Measurements from ENCODE around the gene SLF1. TPM values are rescaled to one million over a fixed set of nuclear protein-coding genes. Genes with fewer than 3 reads are reported as not detected.

Gene SLF1
- total and polyA plus RNA-seq, 4 experiments from 2014 or later = 4.3 to 16.5 (median 13.2) TPM

DNA sequence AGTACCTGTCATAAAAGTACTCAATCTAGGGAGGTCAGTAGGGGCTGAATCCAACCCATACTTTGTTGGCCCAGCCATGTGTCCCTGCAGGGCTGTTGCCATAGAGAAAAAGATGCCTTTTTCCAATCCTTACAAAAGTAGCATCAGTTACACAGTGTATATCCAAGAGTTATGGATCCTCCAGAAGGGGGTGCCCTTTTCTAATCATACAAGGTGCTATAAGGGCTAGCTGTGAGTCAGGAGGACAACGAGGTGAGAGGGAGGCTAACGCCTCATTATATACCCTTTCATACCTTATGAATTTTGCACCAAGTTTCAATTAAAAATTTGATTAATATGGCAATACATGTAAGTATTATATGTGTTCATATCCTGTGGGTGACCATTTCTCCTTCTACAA lies 4.9 kb upstream of the SLF1 start:
- H3K4me3 Mint-ChIP-seq = no peak overlapping the region
- intact Hi-C loops (cut with micrococcal nuclease) = loop anchor here (10.0 kb wide), 1 partner anchor 1029 kb away; the partner anchor contains the start of genes NR2F1 and NR2F1-AS1
- ChIA-PET POLR2A (ENCODE audit: partially characterized antibody) (no interaction called here), CTCF (ENCODE audit: partially characterized antibody) (interaction anchor here (0.9 to 1.3 kb wide), 2 partner anchors 8 to 79 kb away, joined by 3 to 5 read pairs; no protein-coding TSS in a partner anchor)
- peaks cover 0 to 8% of the 10 kb centered on the region in 2 donors for H3K36me3 Mint-ChIP-seq
- Histone ChIP-seq H3K4me1 (ENCODE audit: insufficient read depth, low read length) (peaks cover 22% of the 10 kb centered on the region), H3K4me3 (ENCODE audit: low read length in 2 of 2) (no peak overlapping the region), H3K27ac (ENCODE audit: low read depth, low read length) (no peak overlapping the region), H3K27me3 (ENCODE audit: insufficient read depth, low read length) (no peaks in the 10 kb centered on the region), H3K36me3 (ENCODE audit: insufficient read depth, low read length) (no peaks in the 10 kb centered on the region), H3K9me3 (ENCODE audit: control insufficient read depth in 1 of 2, low read length in 2 of 2) (no peaks in the 10 kb centered on the region)
- DNase-seq = peak in 1 of 5 donors; percentile 9
- H3K27ac Mint-ChIP-seq = no peak overlapping the region
- no peaks in the 10 kb centered on the region for H3K9me3 Mint-ChIP-seq
- H3K4me1 Mint-ChIP-seq = peaks cover 17 to 34% (median 23%) of the 10 kb centered on the region in 4 donors
- H3K27me3 Mint-ChIP-seq = no peaks in the 10 kb centered on the region

DNA sequence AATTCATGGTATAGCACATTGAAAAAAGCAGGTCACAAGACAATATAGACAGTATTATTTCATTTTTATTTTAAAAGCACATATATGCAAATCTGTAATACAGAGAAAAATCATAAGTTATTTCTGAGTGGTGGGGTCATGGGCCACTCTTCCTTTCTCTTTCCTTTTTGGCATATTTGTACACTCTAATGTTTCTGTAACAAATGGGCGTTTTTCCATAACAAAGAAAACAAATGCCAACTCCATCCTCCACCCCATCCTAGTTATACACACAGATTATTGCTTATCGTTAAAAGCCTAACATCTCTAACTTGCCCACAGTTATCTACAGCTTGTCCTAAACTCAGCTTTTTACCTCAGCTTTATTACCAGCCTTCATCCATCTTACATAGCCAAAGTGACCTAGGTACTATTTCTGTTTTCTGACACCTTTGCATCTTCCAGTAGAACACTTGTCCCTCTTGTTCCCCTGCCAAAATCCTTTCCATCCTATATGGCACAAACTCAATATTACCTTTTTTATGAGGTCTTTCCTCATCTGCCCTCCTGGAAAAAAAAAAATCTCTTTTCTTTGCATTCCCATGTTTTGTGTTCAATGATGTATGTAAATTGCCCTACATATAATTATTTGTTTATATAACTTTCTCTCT lies 4.2 kb upstream of the SLF1 start:
- peak overlapping the region in 1 of 8 donors; percentile 11 for H3K4me3 Mint-ChIP-seq
- H3K4me1 Mint-ChIP-seq = peaks cover 19 to 37% (median 28%) of the 10 kb centered on the region in 4 donors
- intact Hi-C loops (cut with micrococcal nuclease) = loop anchor here (10.0 kb wide), 1 partner anchor 1029 kb away; the partner anchor contains the start of genes NR2F1 and NR2F1-AS1
- H3K9me3 Mint-ChIP-seq = no peaks in the 10 kb centered on the region
- POLR2A ChIA-PET (ENCODE audit: partially characterized antibody) = interaction anchor here (0.8 kb wide), 1 partner anchor 37 kb away, joined by 3 read pairs; no protein-coding TSS in a partner anchor
- no peaks in the 10 kb centered on the region for H3K27me3 Mint-ChIP-seq
- H3K36me3 ChIP-seq (ENCODE audit: insufficient read depth, low read length) = no peaks in the 10 kb centered on the region
- peak overlapping the region in 3 of 7 donors; percentile 23 to 69 (median 24) for H3K27ac Mint-ChIP-seq
- CTCF ChIA-PET (ENCODE audit: partially characterized antibody) = no interaction called here
- H3K27me3 ChIP-seq (ENCODE audit: insufficient read depth, low read length) = no peaks in the 10 kb centered on the region
- H3K4me1 ChIP-seq (ENCODE audit: insufficient read depth, low read length) = peaks cover 23% of the 10 kb centered on the region
- peaks cover 0 to 13% of the 10 kb centered on the region in 2 donors for H3K36me3 Mint-ChIP-seq
- DNase-seq = no peak
- H3K9me3 ChIP-seq (ENCODE audit: control insufficient read depth in 1 of 2, low read length in 2 of 2) = no peaks in the 10 kb centered on the region
- no peak overlapping the region for H3K4me3 ChIP-seq (ENCODE audit: low read length in 2 of 2)
- no peak overlapping the region for H3K27ac ChIP-seq (ENCODE audit: low read depth, low read length)

DNA sequence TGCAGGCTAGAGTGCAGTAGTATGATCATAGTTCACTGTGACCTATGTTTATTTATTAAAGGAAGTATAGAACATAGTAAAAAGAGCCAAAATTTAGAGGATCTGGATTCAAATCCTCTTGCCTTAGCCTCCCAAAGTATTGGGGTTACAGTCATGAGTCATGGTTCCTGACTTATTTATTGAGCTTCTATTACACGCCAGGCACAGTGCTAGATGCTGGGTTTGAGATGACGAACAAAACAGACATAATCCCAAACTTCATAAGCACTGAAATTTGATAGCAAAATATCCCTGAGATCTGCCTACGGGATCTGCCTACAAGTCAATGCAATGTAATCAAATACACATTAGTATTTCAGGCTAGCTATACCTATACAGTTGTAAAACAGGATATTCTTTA lies 2.6 kb upstream of the SLF1 start:
- Histone ChIP-seq H3K27ac (ENCODE audit: low read depth, low read length) (no peak overlapping the region), H3K36me3 (ENCODE audit: insufficient read depth, low read length) (no peaks in the 10 kb centered on the region), H3K4me1 (ENCODE audit: insufficient read depth, low read length) (peaks cover 37% of the 10 kb centered on the region), H3K4me3 (ENCODE audit: low read length in 2 of 2) (no peak overlapping the region), H3K27me3 (ENCODE audit: insufficient read depth, low read length) (no peaks in the 10 kb centered on the region), H3K9me3 (ENCODE audit: control insufficient read depth in 1 of 2, low read length in 2 of 2) (no peaks in the 10 kb centered on the region)
- H3K27ac Mint-ChIP-seq = peak overlapping the region in 1 of 7 donors; percentile 14
- ChIA-PET CTCF (ENCODE audit: partially characterized antibody) (interaction anchor here (1.3 kb wide), 1 partner anchor 21 kb away, joined by 3 read pairs; no protein-coding TSS in a partner anchor), POLR2A (ENCODE audit: partially characterized antibody) (no interaction called here)
- peak overlapping the region in 6 of 8 donors; percentile 40 to 63 (median 54) for H3K4me3 Mint-ChIP-seq
- H3K27me3 Mint-ChIP-seq = no peaks in the 10 kb centered on the region
- no peaks in the 10 kb centered on the region for H3K9me3 Mint-ChIP-seq
- intact Hi-C loops (cut with micrococcal nuclease) = loop anchor here (10.0 kb wide), 1 partner anchor 1031 kb away; the partner anchor contains the start of genes NR2F1 and NR2F1-AS1
- H3K4me1 Mint-ChIP-seq = peaks cover 21 to 43% (median 33%) of the 10 kb centered on the region in 4 donors
- DNase-seq = no peak
- peaks cover 0 to 14% of the 10 kb centered on the region in 2 donors for H3K36me3 Mint-ChIP-seq

DNA sequence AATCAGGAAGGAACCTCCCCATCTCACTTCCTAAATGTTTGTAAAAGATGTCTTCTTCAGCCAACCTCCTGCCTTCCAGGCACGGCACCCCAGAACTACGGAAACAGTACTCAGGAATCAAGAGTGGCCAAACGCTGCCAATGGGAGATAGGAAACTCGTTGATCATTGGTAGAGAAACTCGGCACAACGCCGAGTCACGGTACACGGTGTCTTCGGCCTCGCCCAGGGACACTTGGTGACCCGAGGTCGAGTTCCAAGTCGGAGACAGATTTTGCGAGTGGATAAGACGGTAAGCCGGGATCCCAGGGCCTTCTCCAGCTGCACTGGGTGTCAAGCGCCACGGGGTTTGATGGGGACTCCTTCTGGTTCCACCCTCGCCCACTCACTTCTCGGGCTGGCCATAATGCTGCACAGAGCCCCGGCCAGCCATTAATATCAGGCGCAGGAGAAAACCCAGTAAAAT lies 408 bp upstream of the SLF1 start:
- CTCF ChIA-PET (ENCODE audit: partially characterized antibody) = interaction anchor here (1.1 to 1.8 kb wide), 6 partner anchors 8 to 120 kb away, joined by 3 to 6 read pairs (median 4); no protein-coding TSS in a partner anchor
- Mint-ChIP-seq H3K27ac (peak overlapping the region; percentile 86 to 96 (median 90)), H3K36me3 (peaks cover 0 to 14% of the 10 kb centered on the region in 2 donors), H3K4me3 (peak overlapping the region; percentile 89 to 98 (median 94)), H3K4me1 (peaks cover 25 to 50% (median 41%) of the 10 kb centered on the region in 4 donors), H3K27me3 (no peaks in the 10 kb centered on the region), H3K9me3 (no peaks in the 10 kb centered on the region)
- H3K4me1 ChIP-seq (ENCODE audit: insufficient read depth, low read length) = peaks cover 47% of the 10 kb centered on the region
- H3K27ac ChIP-seq (ENCODE audit: low read depth, low read length) = peak overlapping the region; percentile 57
- no peaks in the 10 kb centered on the region for H3K27me3 ChIP-seq (ENCODE audit: insufficient read depth, low read length)
- POLR2A ChIA-PET (ENCODE audit: partially characterized antibody) = interaction anchor here (1.0 to 1.7 kb wide), 5 partner anchors 8 to 51 kb away, joined by 3 to 7 read pairs (median 3); no protein-coding TSS in a partner anchor
- peak in 1 of 5 donors; percentile 59 for DNase-seq
- intact Hi-C loops (cut with micrococcal nuclease) = loop anchor here (1.0 to 10.0 kb wide), 4 partner anchors 40 to 1033 kb away; partner anchors contain the start of genes NR2F1 and NR2F1-AS1
- peak overlapping the region; percentile 25 to 67 for H3K4me3 ChIP-seq (ENCODE audit: low read length in 2 of 2)
- no peaks in the 10 kb centered on the region for H3K9me3 ChIP-seq (ENCODE audit: control insufficient read depth in 1 of 2, low read length in 2 of 2)
- no peaks in the 10 kb centered on the region for H3K36me3 ChIP-seq (ENCODE audit: insufficient read depth, low read length)

DNA sequence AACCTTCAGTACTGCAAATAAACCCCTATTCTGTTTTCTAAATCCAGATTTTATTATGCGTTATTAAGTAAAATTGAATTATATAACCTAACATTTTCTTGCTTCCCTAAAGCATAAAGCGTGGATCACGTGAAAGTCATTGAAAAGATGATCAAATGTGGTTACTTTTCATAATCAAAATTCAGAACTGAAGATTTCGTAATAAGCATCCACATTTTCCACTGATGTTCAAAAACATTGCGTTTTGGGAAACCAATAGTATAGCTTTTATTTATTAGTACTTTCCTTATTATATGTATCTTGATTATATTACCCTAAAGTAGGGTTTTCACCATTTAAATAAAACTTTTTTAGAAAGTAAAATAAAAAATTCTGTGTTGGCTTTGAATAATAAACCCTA lies 1.8 kb downstream of the SLF1 start:
- H3K9me3 ChIP-seq (ENCODE audit: control insufficient read depth in 1 of 2, low read length in 2 of 2) = no peaks in the 10 kb centered on the region
- ChIA-PET CTCF (ENCODE audit: partially characterized antibody) (no interaction called here), POLR2A (ENCODE audit: partially characterized antibody) (no interaction called here)
- H3K36me3 ChIP-seq (ENCODE audit: insufficient read depth, low read length) = no peaks in the 10 kb centered on the region
- no peak overlapping the region for H3K27ac ChIP-seq (ENCODE audit: low read depth, low read length)
- H3K4me1 Mint-ChIP-seq = peaks cover 24 to 50% (median 38%) of the 10 kb centered on the region in 4 donors
- peaks cover 55% of the 10 kb centered on the region for H3K4me1 ChIP-seq (ENCODE audit: insufficient read depth, low read length)
- no peaks in the 10 kb centered on the region for H3K27me3 ChIP-seq (ENCODE audit: insufficient read depth, low read length)
- H3K4me3 ChIP-seq (ENCODE audit: low read length in 2 of 2) = no peak overlapping the region
- peaks cover 0 to 14% of the 10 kb centered on the region in 2 donors for H3K36me3 Mint-ChIP-seq
- peak overlapping the region in 2 of 7 donors; percentile 86 to 90 for H3K27ac Mint-ChIP-seq
- intact Hi-C loops (cut with micrococcal nuclease) = no loop called here
- peak overlapping the region in 6 of 8 donors; percentile 89 to 98 (median 93) for H3K4me3 Mint-ChIP-seq
- no peaks in the 10 kb centered on the region for H3K27me3 Mint-ChIP-seq
- DNase-seq = no peak
- H3K9me3 Mint-ChIP-seq = no peaks in the 10 kb centered on the region

DNA sequence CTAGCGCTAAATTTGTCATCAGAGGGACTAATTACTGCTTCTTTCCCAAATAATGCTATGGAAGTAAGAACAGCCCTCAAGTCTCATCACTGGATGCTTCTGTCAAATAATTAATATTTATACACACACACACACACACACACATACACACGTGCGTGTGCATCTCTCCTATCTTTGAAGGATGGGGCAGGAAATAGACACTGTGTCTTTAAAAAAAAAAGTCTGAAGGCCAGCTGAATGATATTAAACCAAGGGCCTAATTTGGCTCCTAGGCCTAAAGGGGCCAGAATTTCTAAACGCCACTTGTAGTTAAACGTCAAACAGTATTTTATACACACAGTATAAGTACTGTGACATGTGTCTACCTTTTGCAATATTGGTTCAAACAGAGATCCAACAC lies 3.3 kb downstream of the SLF1 start:
- peak overlapping the region in 6 of 7 donors; percentile 3 to 73 (median 26) for H3K27ac Mint-ChIP-seq
- intact Hi-C loops (cut with micrococcal nuclease) = no loop called here
- CTCF ChIA-PET (ENCODE audit: partially characterized antibody) = interaction anchor here (0.7 to 1.5 kb wide), 3 partner anchors 9 to 287 kb away, joined by 3 to 4 read pairs (median 3); no protein-coding TSS in a partner anchor
- POLR2A ChIA-PET (ENCODE audit: partially characterized antibody) = no interaction called here
- peaks cover 24 to 55% (median 40%) of the 10 kb centered on the region in 4 donors for H3K4me1 Mint-ChIP-seq
- Histone ChIP-seq H3K9me3 (ENCODE audit: control insufficient read depth in 1 of 2, low read length in 2 of 2) (no peaks in the 10 kb centered on the region), H3K4me1 (ENCODE audit: insufficient read depth, low read length) (peaks cover 50% of the 10 kb centered on the region), H3K27me3 (ENCODE audit: insufficient read depth, low read length) (no peaks in the 10 kb centered on the region), H3K4me3 (ENCODE audit: low read length in 2 of 2) (no peak overlapping the region), H3K36me3 (ENCODE audit: insufficient read depth, low read length) (no peaks in the 10 kb centered on the region), H3K27ac (ENCODE audit: low read depth, low read length) (no peak overlapping the region)
- peaks cover 0 to 14% of the 10 kb centered on the region in 2 donors for H3K36me3 Mint-ChIP-seq
- H3K27me3 Mint-ChIP-seq = no peaks in the 10 kb centered on the region
- no peaks in the 10 kb centered on the region for H3K9me3 Mint-ChIP-seq
- DNase-seq = no peak
- peak overlapping the region; percentile 9 to 77 (median 64) for H3K4me3 Mint-ChIP-seq

DNA sequence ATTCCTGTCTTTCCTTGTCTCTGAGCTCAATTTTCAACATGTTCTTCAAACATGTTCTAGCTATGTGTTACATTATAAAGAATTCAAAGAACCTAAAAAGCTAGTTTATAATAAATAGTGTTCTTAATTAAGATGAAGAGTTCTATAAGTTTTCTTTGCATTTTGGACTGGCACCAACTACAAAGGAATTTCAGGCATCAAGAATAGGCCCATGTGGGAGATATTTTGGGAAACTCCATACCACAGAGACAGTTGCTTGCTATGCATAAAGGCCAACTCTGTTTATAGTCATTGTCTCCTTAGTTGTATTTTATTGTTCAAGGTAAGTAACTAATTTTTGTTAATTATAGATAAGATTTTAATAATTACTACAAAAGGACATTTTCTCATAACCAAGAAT lies 4.5 kb downstream of the SLF1 start:
- H3K9me3 Mint-ChIP-seq = no peaks in the 10 kb centered on the region
- H3K4me3 Mint-ChIP-seq = peak overlapping the region in 1 of 8 donors; percentile 15
- peak overlapping the region in 3 of 7 donors; percentile 33 to 92 (median 51) for H3K27ac Mint-ChIP-seq
- Histone ChIP-seq H3K27ac (ENCODE audit: low read depth, low read length) (no peak overlapping the region), H3K4me1 (ENCODE audit: insufficient read depth, low read length) (peaks cover 41% of the 10 kb centered on the region), H3K9me3 (ENCODE audit: control insufficient read depth in 1 of 2, low read length in 2 of 2) (no peaks in the 10 kb centered on the region), H3K27me3 (ENCODE audit: insufficient read depth, low read length) (no peaks in the 10 kb centered on the region), H3K36me3 (ENCODE audit: insufficient read depth, low read length) (no peaks in the 10 kb centered on the region), H3K4me3 (ENCODE audit: low read length in 2 of 2) (no peak overlapping the region)
- H3K36me3 Mint-ChIP-seq = peaks cover 0 to 12% of the 10 kb centered on the region in 2 donors
- DNase-seq = no peak
- H3K27me3 Mint-ChIP-seq = no peaks in the 10 kb centered on the region
- H3K4me1 Mint-ChIP-seq = peaks cover 21 to 44% (median 30%) of the 10 kb centered on the region in 4 donors
- intact Hi-C loops (cut with micrococcal nuclease) = no loop called here
- CTCF ChIA-PET (ENCODE audit: partially characterized antibody) = no interaction called here
- POLR2A ChIA-PET (ENCODE audit: partially characterized antibody) = no interaction called here
